GM21447 (cell line): ENCODE results near the gene KCNE5.
"Not testable (repeated sequence)": the region's sequence is repeated elsewhere in the genome, so short reads cannot be mapped to it uniquely, and the experiment has no call there.

Source experiments
- ATAC-seq: cut with Tn5 transposase; IDR thresholded peaks from one replicate; pipeline ENCODE4 v1.9.1; 2021; ENCODE audit not compliant: unreplicated experiment

The KCNE5 gene

GRCh38 chrX:109624641-109625616 is at the start of gene KCNE5:
TSS of gene KCNE5 (minus strand) at chrX:109625172. CDS start at chrX:109625020, 152 bp downstream.
- ATAC-seq = no peak

GRCh38 chrX:109672239-109672638 is 47.3 kb upstream of the KCNE5 start:
- no peak for ATAC-seq

- not testable (repeated sequence) for ATAC-seq
Observed at GRCh38 chrX:109671170-109671569, 46.2 kb upstream of the KCNE5 start.

- ATAC-seq = no peak
Observed at GRCh38 chrX:109667986-109668385, 43.0 kb upstream of the KCNE5 start.

GRCh38 chrX:109660435-109661143 is 35.6 kb upstream of the KCNE5 start:
- no peak for ATAC-seq

GRCh38 chrX:109658391-109658790 is 33.4 kb upstream of the KCNE5 start:
- no peak for ATAC-seq

- not testable (repeated sequence) for ATAC-seq
Observed at GRCh38 chrX:109657364-109657763, 32.4 kb upstream of the KCNE5 start.

GRCh38 chrX:109656774-109657173 is 31.8 kb upstream of the KCNE5 start:
- no peak for ATAC-seq

- ATAC-seq = no peak
Observed at GRCh38 chrX:109655502-109656201, 30.7 kb upstream of the KCNE5 start.

- ATAC-seq = no peak
Observed at GRCh38 chrX:109654516-109655109, 29.6 kb upstream of the KCNE5 start.

- not testable (repeated sequence) for ATAC-seq
Observed at GRCh38 chrX:109644671-109645070, 19.7 kb upstream of the KCNE5 start.

GRCh38 chrX:109643687-109644086 is 18.7 kb upstream of the KCNE5 start:
- no peak for ATAC-seq

GRCh38 chrX:109638158-109638557 is 13.2 kb upstream of the KCNE5 start:
- ATAC-seq = no peak

- ATAC-seq = not testable (repeated sequence)
Observed at GRCh38 chrX:109637477-109637876, 12.5 kb upstream of the KCNE5 start.

GRCh38 chrX:109635146-109635545 is 10.2 kb upstream of the KCNE5 start:
- no peak for ATAC-seq

GRCh38 chrX:109632906-109633504 is 8.0 kb upstream of the KCNE5 start:
- no peak for ATAC-seq

GRCh38 chrX:109629310-109629709 is 4.3 kb upstream of the KCNE5 start:
- ATAC-seq = no peak

GRCh38 chrX:109626637-109627036 is 1.7 kb upstream of the KCNE5 start:
- no peak for ATAC-seq

- no peak for ATAC-seq
Observed at GRCh38 chrX:109623997-109624396, 975 bp downstream of the KCNE5 start.

- ATAC-seq = no peak
Observed at GRCh38 chrX:109622270-109622669, 2.7 kb downstream of the KCNE5 start.
